ENCODE data around the gene COX6A1. TPM values are rescaled to one million over a fixed set of nuclear protein-coding genes. Genes with fewer than 3 reads are reported as not detected.

COX6A1 gene
- total RNA-seq, 4 donors from 2014 or later: 175 to 1,520 (median 1,006) TPM

DNA sequence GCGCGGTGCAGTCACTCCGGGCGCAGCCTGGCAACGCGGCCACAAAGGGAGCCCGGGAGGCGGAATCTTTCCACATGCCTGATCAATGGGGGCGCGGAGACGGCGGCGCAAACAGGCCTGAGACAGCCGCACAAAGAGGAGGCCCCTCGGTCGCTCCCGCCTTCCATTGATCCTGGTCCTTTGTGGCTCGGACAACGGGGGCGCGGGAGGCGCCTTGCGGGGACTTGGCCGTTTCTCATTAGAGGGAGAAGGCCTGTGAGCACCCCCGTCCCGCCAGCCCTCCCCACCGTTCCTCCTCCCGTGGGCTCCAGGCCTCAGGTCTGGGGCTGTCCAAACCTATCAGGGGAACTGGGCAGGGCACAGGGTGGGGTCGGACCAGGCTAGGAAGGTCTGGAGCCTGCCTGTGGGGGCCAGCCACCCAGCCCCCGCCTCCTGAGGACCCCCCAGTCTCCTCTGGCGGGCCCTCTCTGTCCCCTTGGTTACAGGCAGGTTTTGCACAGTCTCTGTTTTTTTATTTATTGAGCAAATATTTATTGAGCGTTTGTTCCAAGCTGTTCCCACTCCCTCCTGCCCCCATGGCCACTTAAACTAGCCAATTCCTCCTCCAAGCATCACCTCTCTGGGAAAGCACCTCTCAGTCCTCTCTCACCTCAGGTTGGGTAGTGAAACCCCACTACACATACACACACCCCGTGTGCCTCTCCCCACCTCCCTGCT lies 39.9 kb upstream of the COX6A1 start:
- H3K4me3 ChIP-seq: no peak overlapping the region
- no peaks in the 10 kb centered on the region for H3K36me3 ChIP-seq
- TF ChIP-seq, protein P1, sequence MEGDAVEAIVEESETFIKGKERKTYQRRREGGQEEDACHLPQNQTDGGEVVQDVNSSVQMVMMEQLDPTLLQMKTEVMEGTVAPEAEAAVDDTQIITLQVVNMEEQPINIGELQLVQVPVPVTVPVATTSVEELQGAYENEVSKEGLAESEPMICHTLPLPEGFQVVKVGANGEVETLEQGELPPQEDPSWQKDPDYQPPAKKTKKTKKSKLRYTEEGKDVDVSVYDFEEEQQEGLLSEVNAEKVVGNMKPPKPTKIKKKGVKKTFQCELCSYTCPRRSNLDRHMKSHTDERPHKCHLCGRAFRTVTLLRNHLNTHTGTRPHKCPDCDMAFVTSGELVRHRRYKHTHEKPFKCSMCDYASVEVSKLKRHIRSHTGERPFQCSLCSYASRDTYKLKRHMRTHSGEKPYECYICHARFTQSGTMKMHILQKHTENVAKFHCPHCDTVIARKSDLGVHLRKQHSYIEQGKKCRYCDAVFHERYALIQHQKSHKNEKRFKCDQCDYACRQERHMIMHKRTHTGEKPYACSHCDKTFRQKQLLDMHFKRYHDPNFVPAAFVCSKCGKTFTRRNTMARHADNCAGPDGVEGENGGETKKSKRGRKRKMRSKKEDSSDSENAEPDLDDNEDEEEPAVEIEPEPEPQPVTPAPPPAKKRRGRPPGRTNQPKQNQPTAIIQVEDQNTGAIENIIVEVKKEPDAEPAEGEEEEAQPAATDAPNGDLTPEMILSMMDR (IDR thresholded peaks at IDR 0.05): no peak
- TF ChIP-seq POLR2A (IDR thresholded peaks at IDR 0.05): no peak
- H3K4me1 ChIP-seq: peaks cover 0 to 7% (median 0%) of the 10 kb centered on the region in 4 donors
- H3K9me3 ChIP-seq: no peaks in the 10 kb centered on the region
- H3K27me3 ChIP-seq: no peaks in the 10 kb centered on the region
- H3K27ac ChIP-seq: no peak overlapping the region
- DNase-seq: no peak

- H3K4me1 ChIP-seq: peaks cover 0 to under 1% (median 0%) of the 10 kb centered on the region in 4 donors
- H3K4me3 ChIP-seq: no peak overlapping the region
- no peak for DNase-seq
- no peaks in the 10 kb centered on the region for H3K36me3 ChIP-seq
- H3K9me3 ChIP-seq: no peaks in the 10 kb centered on the region
- no peak for TF ChIP-seq POLR2A (IDR thresholded peaks at IDR 0.05)
- TF ChIP-seq, protein P1 (IDR thresholded peaks at IDR 0.05): no peak
- no peaks in the 10 kb centered on the region for H3K27me3 ChIP-seq
- H3K27ac ChIP-seq: no peak overlapping the region
These were observed 38.4 kb upstream of the COX6A1 start for GRCh38 chr12:120399531-120399930.

DNA sequence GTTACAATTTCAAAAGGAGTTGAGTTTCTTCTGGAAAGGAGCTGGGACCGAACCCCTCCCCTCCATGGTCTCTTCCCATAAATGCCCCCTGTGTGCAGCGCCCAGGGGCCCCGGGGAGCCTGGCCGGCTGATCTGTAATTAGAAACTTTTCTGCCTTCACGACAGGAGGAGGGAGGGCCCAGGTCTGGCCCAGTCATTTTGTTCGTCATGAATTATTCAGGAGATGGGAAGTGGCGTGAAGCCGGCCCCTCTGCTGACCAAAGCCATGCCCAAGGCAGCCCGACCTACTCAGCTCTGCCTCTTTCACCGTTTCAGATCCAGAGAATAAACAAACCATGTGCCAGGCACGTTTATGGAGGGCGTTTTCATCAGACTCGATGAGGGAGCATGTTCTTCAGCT lies 35.7 kb upstream of the COX6A1 start:
- Histone ChIP-seq H3K4me1 (no peaks in the 10 kb centered on the region), H3K27ac (no peak overlapping the region), H3K9me3 (no peaks in the 10 kb centered on the region), H3K27me3 (no peaks in the 10 kb centered on the region), H3K36me3 (no peaks in the 10 kb centered on the region), H3K4me3 (no peak overlapping the region)
- no peak for DNase-seq
- no peak for TF ChIP-seq POLR2A (IDR thresholded peaks at IDR 0.05)
- TF ChIP-seq, protein P1 (IDR thresholded peaks at IDR 0.05): no peak

DNA sequence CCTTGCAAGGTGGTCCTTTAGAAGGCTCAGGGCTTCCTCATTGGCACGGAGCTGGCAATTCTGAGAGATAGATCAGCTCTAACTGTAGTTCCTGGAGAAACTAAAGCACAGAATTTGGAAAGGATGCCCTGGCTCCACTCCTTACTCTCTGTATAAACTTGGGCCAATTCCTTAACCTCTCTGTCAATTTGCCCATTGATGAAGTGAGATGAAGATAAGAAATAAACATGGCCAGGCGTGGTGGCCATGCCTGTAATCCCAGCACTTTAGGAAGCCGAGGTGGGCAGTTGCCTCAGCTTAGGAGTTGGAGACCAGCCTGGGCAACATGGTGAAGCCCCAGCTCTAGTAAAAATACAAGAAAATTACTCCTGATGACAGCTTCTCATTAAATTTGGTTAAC lies 34.0 kb upstream of the COX6A1 start:
- no peaks in the 10 kb centered on the region for H3K27me3 ChIP-seq
- H3K36me3 ChIP-seq: no peaks in the 10 kb centered on the region
- H3K27ac ChIP-seq: no peak overlapping the region
- H3K4me3 ChIP-seq: no peak overlapping the region
- DNase-seq: no peak
- H3K9me3 ChIP-seq: no peaks in the 10 kb centered on the region
- TF ChIP-seq, protein P1 (IDR thresholded peaks at IDR 0.05): no peak
- TF ChIP-seq POLR2A (IDR thresholded peaks at IDR 0.05): no peak
- H3K4me1 ChIP-seq: no peaks in the 10 kb centered on the region

GRCh38 chr12:120404271-120404670 lies 33.6 kb upstream of the COX6A1 start:
- Histone ChIP-seq H3K27me3 (no peaks in the 10 kb centered on the region), H3K9me3 (no peaks in the 10 kb centered on the region), H3K27ac (no peak overlapping the region), H3K4me3 (no peak overlapping the region), H3K4me1 (no peaks in the 10 kb centered on the region), H3K36me3 (no peaks in the 10 kb centered on the region)
- TF ChIP-seq, protein P1 (IDR thresholded peaks at IDR 0.05): no peak
- no peak for TF ChIP-seq POLR2A (IDR thresholded peaks at IDR 0.05)
- no peak for DNase-seq

Measured in Peyer's patch (tissue), 4 donors.